ENCODE measurements around the gene MPO.

MPO gene

DNA sequence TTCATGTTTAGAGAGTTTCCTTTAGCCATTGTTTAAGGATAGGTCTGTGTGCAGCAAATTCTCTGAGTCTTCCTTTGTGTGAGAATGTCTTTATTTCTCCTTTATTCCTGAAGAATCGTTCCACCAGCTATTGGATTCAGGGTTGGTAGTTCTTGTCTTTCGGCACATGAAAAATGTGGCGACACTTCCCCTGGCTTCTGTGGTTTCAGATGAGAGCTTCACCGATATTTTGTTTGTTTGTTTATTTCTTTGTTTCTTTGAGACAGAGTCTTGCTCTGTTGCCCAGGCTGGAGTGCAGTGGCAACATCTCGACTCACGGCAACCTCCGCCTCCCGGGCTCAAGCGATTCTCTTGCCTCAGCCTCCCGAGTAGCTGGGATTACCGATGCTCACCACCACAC is 18.6 kb downstream of the MPO start:
- TF ChIP-seq, protein P1, sequence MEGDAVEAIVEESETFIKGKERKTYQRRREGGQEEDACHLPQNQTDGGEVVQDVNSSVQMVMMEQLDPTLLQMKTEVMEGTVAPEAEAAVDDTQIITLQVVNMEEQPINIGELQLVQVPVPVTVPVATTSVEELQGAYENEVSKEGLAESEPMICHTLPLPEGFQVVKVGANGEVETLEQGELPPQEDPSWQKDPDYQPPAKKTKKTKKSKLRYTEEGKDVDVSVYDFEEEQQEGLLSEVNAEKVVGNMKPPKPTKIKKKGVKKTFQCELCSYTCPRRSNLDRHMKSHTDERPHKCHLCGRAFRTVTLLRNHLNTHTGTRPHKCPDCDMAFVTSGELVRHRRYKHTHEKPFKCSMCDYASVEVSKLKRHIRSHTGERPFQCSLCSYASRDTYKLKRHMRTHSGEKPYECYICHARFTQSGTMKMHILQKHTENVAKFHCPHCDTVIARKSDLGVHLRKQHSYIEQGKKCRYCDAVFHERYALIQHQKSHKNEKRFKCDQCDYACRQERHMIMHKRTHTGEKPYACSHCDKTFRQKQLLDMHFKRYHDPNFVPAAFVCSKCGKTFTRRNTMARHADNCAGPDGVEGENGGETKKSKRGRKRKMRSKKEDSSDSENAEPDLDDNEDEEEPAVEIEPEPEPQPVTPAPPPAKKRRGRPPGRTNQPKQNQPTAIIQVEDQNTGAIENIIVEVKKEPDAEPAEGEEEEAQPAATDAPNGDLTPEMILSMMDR (IDR thresholded peaks at IDR 0.05; ENCODE audit: extremely low read depth, missing control alignments), result no peak
- DNase-seq (ENCODE audit: low spot score), result no peak

DNA sequence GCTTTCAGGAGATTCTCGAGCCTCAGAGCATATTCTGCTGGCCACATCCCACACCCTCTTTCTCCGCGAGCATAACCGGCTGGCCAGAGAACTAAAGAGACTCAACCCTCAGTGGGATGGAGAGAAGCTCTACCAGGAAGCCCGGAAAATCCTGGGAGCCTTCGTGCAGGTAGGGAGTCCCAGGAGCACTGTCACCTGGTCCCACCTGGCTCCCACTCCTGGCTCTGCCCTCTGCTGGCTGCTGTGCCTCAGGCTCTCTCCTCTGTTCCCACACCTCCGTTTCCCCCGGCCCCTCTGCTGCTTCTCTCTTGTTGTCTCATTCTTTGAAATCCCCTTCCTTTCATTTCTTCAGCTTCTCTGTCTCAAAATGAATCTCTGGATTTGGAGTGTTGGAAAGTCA is 25.9 kb downstream of the MPO start:
- DNase-seq (ENCODE audit: low spot score), result no peak
- TF ChIP-seq, protein P1 (IDR thresholded peaks at IDR 0.05; ENCODE audit: extremely low read depth, missing control alignments), result peak; percentile 7

DNA sequence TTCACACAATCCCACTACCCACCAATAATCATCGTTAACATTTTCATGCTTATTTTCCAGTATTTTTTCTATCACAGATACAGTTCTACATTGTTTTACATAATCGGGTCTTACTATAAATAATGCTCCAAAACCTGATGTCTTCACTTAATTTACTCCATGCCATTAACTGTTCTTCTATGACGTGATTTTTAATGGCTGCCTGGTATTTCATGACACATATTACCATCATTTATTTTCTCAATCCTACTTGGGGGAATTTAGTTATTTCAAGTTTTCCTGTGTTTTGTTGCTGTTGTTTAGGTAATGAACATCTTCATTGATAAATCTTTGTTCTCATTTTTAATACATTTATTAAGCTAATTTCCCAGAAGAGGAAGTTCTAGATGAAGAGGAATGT is 27.7 kb downstream of the MPO start:
- no peak for DNase-seq (ENCODE audit: low spot score)
- TF ChIP-seq, protein P1 (IDR thresholded peaks at IDR 0.05; ENCODE audit: extremely low read depth, missing control alignments), result no peak

DNA sequence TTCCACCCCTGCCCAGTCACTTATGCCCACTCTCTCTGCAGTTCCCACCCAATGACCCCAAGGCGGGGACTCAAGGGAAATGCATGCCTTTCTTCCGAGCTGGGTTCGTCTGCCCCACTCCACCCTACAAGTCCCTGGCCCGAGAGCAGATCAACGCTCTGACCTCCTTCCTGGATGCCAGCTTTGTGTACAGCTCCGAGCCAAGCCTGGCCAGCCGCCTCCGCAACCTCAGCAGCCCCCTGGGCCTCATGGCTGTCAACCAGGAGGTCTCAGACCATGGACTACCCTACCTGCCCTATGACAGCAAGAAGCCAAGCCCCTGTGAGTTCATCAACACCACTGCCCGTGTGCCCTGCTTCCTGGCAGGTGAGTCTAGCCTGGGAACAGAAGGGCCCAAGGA is 28.6 kb downstream of the MPO start:
- TF ChIP-seq, protein P1 (IDR thresholded peaks at IDR 0.05; ENCODE audit: extremely low read depth, missing control alignments), result no peak
- no peak for DNase-seq (ENCODE audit: low spot score)

DNA sequence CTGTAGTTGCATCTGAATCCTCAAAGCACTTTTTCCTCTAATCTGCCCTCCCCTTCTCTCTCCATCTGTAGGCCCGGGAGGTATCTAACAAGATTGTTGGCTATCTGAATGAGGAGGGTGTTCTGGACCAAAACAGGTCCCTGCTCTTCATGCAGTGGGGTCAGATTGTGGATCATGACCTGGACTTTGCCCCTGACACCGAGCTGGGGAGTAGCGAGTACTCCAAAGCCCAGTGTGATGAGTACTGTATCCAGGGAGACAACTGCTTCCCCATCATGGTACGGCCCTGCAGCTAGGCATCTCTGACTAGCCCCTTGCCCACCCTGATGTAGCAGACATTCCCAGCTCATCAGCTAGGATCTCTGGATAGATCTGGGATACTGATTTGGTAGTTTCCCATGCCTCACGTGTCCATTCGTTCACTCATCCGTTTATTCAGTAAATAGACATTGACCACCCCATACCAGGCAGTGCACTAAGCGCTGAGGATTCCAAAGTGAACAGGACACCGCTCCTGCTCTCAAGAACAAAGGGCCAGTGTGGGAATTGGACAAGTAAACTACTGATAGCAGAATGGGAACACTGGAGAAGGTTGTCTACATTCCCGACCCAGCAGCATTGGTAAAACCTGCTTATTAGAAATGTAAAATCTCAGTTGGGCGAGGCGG is 30.3 kb downstream of the MPO start:
- TF ChIP-seq, protein P1 (IDR thresholded peaks at IDR 0.05; ENCODE audit: extremely low read depth, missing control alignments), result no peak
- DNase-seq (ENCODE audit: low spot score), result no peak

DNA sequence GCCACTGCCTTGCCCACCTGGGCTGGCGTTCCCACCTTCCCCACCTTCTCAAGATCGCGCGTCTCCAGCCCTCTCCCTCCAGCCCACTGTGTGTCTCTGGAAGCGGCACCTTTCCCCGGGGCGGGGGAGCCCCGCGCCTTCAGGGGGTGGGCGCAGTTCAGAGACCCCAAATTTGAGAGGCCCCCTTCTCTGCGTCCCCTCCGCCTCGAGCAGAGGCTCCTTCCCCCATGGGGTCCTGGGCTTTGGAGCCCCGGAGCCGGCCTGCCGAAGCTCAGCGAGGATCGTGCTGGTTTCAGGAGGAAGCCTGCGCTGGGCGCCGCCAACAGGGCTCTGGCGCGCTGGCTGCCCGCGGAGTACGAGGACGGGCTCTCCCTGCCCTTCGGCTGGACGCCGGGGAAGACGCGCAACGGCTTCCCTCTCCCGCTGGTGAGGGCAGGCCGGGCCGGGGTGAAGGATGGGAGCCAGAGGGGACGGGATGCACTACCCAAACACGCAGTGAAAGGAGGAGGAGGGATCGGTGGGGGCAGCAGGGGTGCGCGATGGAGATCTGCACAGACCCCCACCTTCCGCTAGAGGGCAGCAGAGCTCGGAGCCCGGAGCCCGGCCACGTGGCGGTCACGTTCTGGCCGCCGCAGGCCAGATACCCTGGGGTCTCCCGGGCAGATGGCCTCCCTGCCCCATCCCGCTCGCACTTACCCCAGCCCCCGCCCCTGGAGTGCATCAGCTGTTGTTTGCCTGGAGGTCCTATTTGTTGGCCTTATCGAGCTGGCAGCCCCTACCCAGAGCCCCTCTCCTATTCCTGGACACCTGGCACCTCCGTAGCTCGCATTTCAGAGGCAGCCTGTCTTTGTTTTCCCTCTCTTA is 31.2 kb downstream of the MPO start:
- TF ChIP-seq, protein P1 (IDR thresholded peaks at IDR 0.05; ENCODE audit: extremely low read depth, missing control alignments), result peak; percentile 75
- peak; percentile 89 for DNase-seq (ENCODE audit: low spot score)

DNA sequence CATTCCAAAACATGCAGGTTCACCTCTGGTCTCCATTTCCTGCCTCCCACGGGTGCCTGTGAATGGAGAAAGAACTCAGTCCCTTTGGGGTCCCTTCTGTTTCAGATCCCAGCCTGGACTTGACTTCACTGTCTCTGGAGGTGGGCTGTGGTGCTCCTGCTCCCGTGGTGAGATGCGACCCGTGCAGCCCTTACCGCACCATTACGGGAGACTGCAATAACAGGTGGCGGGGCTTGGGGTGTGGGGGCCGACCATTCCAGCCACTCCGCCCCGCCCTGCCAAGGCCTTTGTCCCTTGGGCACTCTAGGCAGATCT is 31.8 kb downstream of the MPO start:
- TF ChIP-seq, protein P1 (IDR thresholded peaks at IDR 0.05; ENCODE audit: extremely low read depth, missing control alignments), result no peak

More for the DNA sequence above, 31.8 kb downstream of the MPO start:
- DNase-seq (ENCODE audit: low spot score), result no peak
